RWPE2 (cell line): Measurements from ENCODE around the gene TK2.
"Not testable (repeated sequence)": the region's sequence is repeated elsewhere in the genome, so short reads cannot be mapped to it uniquely, and the experiment has no call there.

Experiments used
- ATAC-seq: fragments of 200-7000 bp; cut with Tn5 transposase; 3 replicates; pipeline ENCODE4 v1.9.1; 2021; ENCODE audit warnings: low read depth
- DNase-seq: peaks from one replicate; pipeline ENCODE4 v3.0.0-alpha.2; 2020; ENCODE audit warnings: low spot score
- H3K27ac ChIP-seq: fragments of 450-650 bp; 2 replicates; pipeline ENCODE4 v1.5.1; 2017; ENCODE audit warnings: mild to moderate bottlenecking; ENCODE audit not compliant: poor library complexity, severe bottlenecking
- H3K27me3 ChIP-seq: fragments of 250-450 bp; sonication (Bioruptor Pico); 2 replicates; pipeline ENCODE4 v1.5.1; 2021; ENCODE audit warnings: mild to moderate bottlenecking, moderate library complexity; ENCODE audit not compliant: insufficient read depth, poor library complexity, severe bottlenecking
- H3K36me3 ChIP-seq: fragments of 250-450 bp; sonication (Bioruptor Pico); 2 replicates; pipeline ENCODE4 v1.5.1; 2020; ENCODE audit warnings: low read depth, mild to moderate bottlenecking, moderate library complexity
- H3K4me1 ChIP-seq: fragments of 250-450 bp; sonication (Bioruptor Pico); 2 replicates; pipeline ENCODE4 v1.5.1; 2021; ENCODE audit warnings: mild to moderate bottlenecking, moderate library complexity; ENCODE audit not compliant: insufficient read depth, poor library complexity, severe bottlenecking
- H3K4me3 ChIP-seq: fragments of 250-450 bp; sonication (Bioruptor Pico); 2 replicates; pipeline ENCODE4 v1.5.1; 2021; ENCODE audit warnings: mild to moderate bottlenecking, moderate library complexity; ENCODE audit not compliant: severe bottlenecking
- H3K9me3 ChIP-seq: fragments of 250-450 bp; sonication (Bioruptor Pico); 2 replicates; pipeline ENCODE4 v1.5.1; 2021; ENCODE audit warnings: mild to moderate bottlenecking, moderate library complexity; ENCODE audit not compliant: severe bottlenecking
- CTCF ChIP-seq: fragments of 450-650 bp; IDR thresholded peaks from one replicate; pipeline ENCODE4 v1.5.1; 2017; ENCODE audit warnings: mild to moderate bottlenecking, moderate library complexity; ENCODE audit not compliant: poor library complexity, severe bottlenecking

TK2 gene

GRCh38 chr16:66517586-66518263 is 32.2 kb downstream of the TK2 start:
- Histone ChIP-seq H3K36me3 (peaks cover 9% of the 10 kb centered on the region), H3K9me3 (no peaks in the 10 kb centered on the region), H3K4me1 (peaks cover 42% of the 10 kb centered on the region), H3K4me3 (no peak overlapping the region), H3K27ac (peak overlapping the region; percentile 88), H3K27me3 (no peaks in the 10 kb centered on the region)
- no peak for DNase-seq
- no peak for TF ChIP-seq CTCF
- ATAC-seq = no peak

- DNase-seq = peak; percentile 97
- H3K27me3 ChIP-seq = no peaks in the 10 kb centered on the region
- H3K9me3 ChIP-seq = no peaks in the 10 kb centered on the region
- no peak overlapping the region for H3K4me3 ChIP-seq
- peaks cover 42% of the 10 kb centered on the region for H3K4me1 ChIP-seq
- peaks cover 14% of the 10 kb centered on the region for H3K36me3 ChIP-seq
- peak; percentile 88 for ATAC-seq
- peak overlapping the region; percentile 88 for H3K27ac ChIP-seq
- no peak for TF ChIP-seq CTCF
Measured at GRCh38 chr16:66516808-66517585, 32.9 kb downstream of the TK2 start.

GRCh38 chr16:66516509-66516807 is 33.5 kb downstream of the TK2 start:
- Histone ChIP-seq H3K9me3 (no peaks in the 10 kb centered on the region), H3K27ac (peak overlapping the region; percentile 88), H3K4me1 (peaks cover 42% of the 10 kb centered on the region), H3K4me3 (no peak overlapping the region), H3K27me3 (no peaks in the 10 kb centered on the region), H3K36me3 (peaks cover 14% of the 10 kb centered on the region)
- TF ChIP-seq CTCF = no peak
- ATAC-seq (peak; percentile 8), DNase-seq (no peak)

GRCh38 chr16:66515596-66516508 is 34.1 kb downstream of the TK2 start:
- Histone ChIP-seq H3K27me3 (no peaks in the 10 kb centered on the region), H3K4me3 (no peak overlapping the region), H3K9me3 (no peaks in the 10 kb centered on the region), H3K27ac (peak overlapping the region; percentile 88), H3K4me1 (peaks cover 46% of the 10 kb centered on the region), H3K36me3 (peaks cover 14% of the 10 kb centered on the region)
- peak; percentile 66 for TF ChIP-seq CTCF
- ATAC-seq = no peak
- no peak for DNase-seq

- H3K9me3 ChIP-seq, H3K27me3 ChIP-seq, ATAC-seq, H3K4me3 ChIP-seq, DNase-seq: not testable (repeated sequence)
- peak overlapping the region; percentile 88 for H3K27ac ChIP-seq
- peaks cover 52% of the 10 kb centered on the region for H3K4me1 ChIP-seq
- H3K36me3 ChIP-seq = peaks cover 14% of the 10 kb centered on the region
Measured at GRCh38 chr16:66514980-66515595, 34.8 kb downstream of the TK2 start.

GRCh38 chr16:66514391-66514790 is 35.5 kb downstream of the TK2 start:
- DNase-seq, H3K27me3 ChIP-seq, ATAC-seq, H3K9me3 ChIP-seq, H3K4me3 ChIP-seq: not testable (repeated sequence)
- Histone ChIP-seq H3K27ac (peak overlapping the region; percentile 88), H3K36me3 (peaks cover 14% of the 10 kb centered on the region), H3K4me1 (peaks cover 52% of the 10 kb centered on the region)
